GM12878 (cell line): Measurements from ENCODE around the gene TESK2. TPM values are rescaled to one million over a fixed set of nuclear protein-coding genes. Genes with fewer than 3 reads are reported as not detected.

Experiments
- ATAC-seq: fragments of 200-7000 bp; cut with Tn5 transposase; 3 replicates; pipeline ENCODE4 v1.9.1; 2020; ENCODE audit warnings: mild to moderate bottlenecking, moderate library complexity
- BruUV-seq: library from RNA; stranded (reverse); fragments of 400-500 nt; replicated peaks from 2 replicates; lab custom pipeline; 2021; lab: Mats Ljungman, UMichigan
- CTCF ChIA-PET: fragments of 300-600 bp; sonication (Branson Sonifier 250); formaldehyde crosslinking; extraction: SDS; loops from one replicate; lab custom pipeline; 2021; ENCODE audit warnings: inconsistent platforms; lab: Yijun Ruan, JAX
- POLR2A ChIA-PET: fragments of 350-600 bp; formaldehyde crosslinking; extraction: SDS; loops from one replicate; lab custom pipeline; 2021; ENCODE audit warnings: inconsistent platforms; lab: Charles Lee
- RAD21 ChIA-PET: fragments of 300-600 bp; sonication (Branson Sonifier 250); formaldehyde crosslinking; loops from one replicate; lab custom pipeline; 2023; ENCODE audit warnings: antibody characterized with exemption; ENCODE audit not compliant: unreplicated experiment; lab: Charles Lee
- SMC1A ChIA-PET: fragments of 300-600 bp; sonication (Branson Sonifier 250); formaldehyde crosslinking; loops from one replicate; lab custom pipeline; 2023; ENCODE audit not compliant: unreplicated experiment, uncharacterized antibody; lab: Charles Lee
- DNase-seq: peaks from one replicate; pipeline ENCODE4 v3.0.0-alpha.2; 2011; ENCODE audit warnings: low read depth, low spot score
- FAIRE-seq: peaks from 3 replicates; lab custom pipeline; 2011; peaks lifted over from hg19 to GRCh38; lab: Jason Lieb, UNC
- H2AFZ ChIP-seq: 2 replicates; pipeline ENCODE4 v1.6.0; 2011; ENCODE audit warnings: low read depth, low read length, control low read depth; ENCODE audit not compliant: control insufficient read depth
- H3K27ac ChIP-seq: 2 replicates; pipeline ENCODE4 v1.5.1; 2011; ENCODE audit warnings: control low read depth; ENCODE audit not compliant: control insufficient read depth, insufficient read depth
- H3K27me3 ChIP-seq, 2 experiments: replicated peaks in 1 of 2; 2 replicates each; pipeline versions ENCODE4 v1.6.0 to v1.6.1; 2011; ENCODE audit warnings: low read length in 1 of 2; ENCODE audit not compliant: control insufficient read depth in 2 of 2, insufficient read depth in 2 of 2
- H3K36me3 ChIP-seq, 2 experiments: 2 replicates each; pipeline ENCODE4 v1.5.1; 2011; ENCODE audit warnings: low read length in 1 of 2; ENCODE audit not compliant: control insufficient read depth in 2 of 2, insufficient read depth in 2 of 2
- H3K4me1 ChIP-seq: 2 replicates; pipeline ENCODE4 v1.6.1; 2011; ENCODE audit warnings: mild to moderate bottlenecking, low read length, moderate library complexity, mixed read lengths; ENCODE audit not compliant: control insufficient read depth, insufficient read depth
- H3K4me2 ChIP-seq: 2 replicates; pipeline ENCODE4 v1.6.0; 2011; ENCODE audit warnings: control low read depth; ENCODE audit not compliant: control insufficient read depth, insufficient read depth
- H3K4me3 ChIP-seq: fragments of 200-600 bp; sonication (generic); 2 replicates; pipeline ENCODE4 v1.5.1; 2016
- H3K79me2 ChIP-seq: 2 replicates; pipeline ENCODE4 v1.6.0; 2011; ENCODE audit warnings: low read length; ENCODE audit not compliant: control insufficient read depth, insufficient read depth
- H3K9ac ChIP-seq: 2 replicates; pipeline ENCODE4 v1.8.0; 2011; ENCODE audit warnings: low read length, control low read depth, mixed read lengths; ENCODE audit not compliant: control insufficient read depth, insufficient read depth
- H3K9me3 ChIP-seq: replicated peaks from 3 replicates; pipeline ENCODE4 v1.5.1; 2011; ENCODE audit warnings: mild to moderate bottlenecking, low read length; ENCODE audit not compliant: control insufficient read depth, insufficient read depth
- H4K20me1 ChIP-seq: 2 replicates; pipeline ENCODE4 v1.6.0; 2011; ENCODE audit not compliant: control insufficient read depth, insufficient read depth
- CHD1 ChIP-seq: IDR thresholded peaks from 2 replicates; pipeline ENCODE4 v1.6.1; 2012; ENCODE audit warnings: low read depth, low read length, improper control_type of control experiment
- FOXK2 ChIP-seq: fragments of 450-650 bp; IDR thresholded peaks from 2 replicates; pipeline ENCODE4 v1.6.1; 2017; ENCODE audit warnings: mild to moderate bottlenecking, moderate library complexity
- WGBS: methylation state at CpG from one replicate; pipeline ENCODE4 v1.1.6; 2016; ENCODE audit warnings: low lambda C conversion rate; ENCODE audit not compliant: insufficient replicate concordance, insufficient coverage; ENCODE audit errors: missing lambda C conversion rate; 5-methylcytosine and 5-hydroxymethylcytosine counted together
- in situ Hi-C: fragments of 300-500 bp; cut with MboI; formaldehyde crosslinking; loops from 9 replicates; pipeline ENCODE4 v1.14.3; 2018; ENCODE audit warnings: mixed read lengths
- intact Hi-C: fragments of 100-400 bp; cut with micrococcal nuclease; formaldehyde crosslinking; loops from one replicate; pipeline ENCODE4 v1.14.2; 2022; ENCODE audit not compliant: unreplicated experiment
- polyA plus RNA-seq, 11 experiments: library from polyadenylated mRNA; depleted of rRNA in 4 of 11; unstranded in 6 of 11; stranded (reverse) in 5 of 11; fragments of >200 nt; fragmentation: Nextera tagmentation in 4 of 11; fragmentation: Illumina TruSeq in 1 of 11; extraction: Ambion mirVana in 4 of 11; extraction: Trizol in 1 of 11; gene quantifications; 1 replicate in 1 of 11; 2 replicates in 10 of 11; pipeline versions ENCODE4 v1.2.1 to v1.2.3, GENCODE V29; 2011 to 2016; ENCODE audit warnings: inconsistent platforms in 2 of 11, missing spikeins in 2 of 11, low read depth in 1 of 11
- total RNA-seq, 4 experiments: library from RNA; depleted of rRNA in 3 of 4; stranded (reverse); fragments of >200 nt in 3 of 4; fragmentation: Illumina TruSeq in 1 of 4; extraction: Trizol in 1 of 4; gene quantifications; 2 replicates each; pipeline versions ENCODE4 v1.2.1 to v1.2.3, GENCODE V29; 2013 to 2021
- TF ChIP-seq, protein P1 (sequence below): fragments of 450-650 bp; IDR thresholded peaks from 2 replicates; pipeline ENCODE4 v1.6.1; 2018; ENCODE audit warnings: mild to moderate bottlenecking, low read depth, moderate library complexity; ENCODE audit not compliant: partially characterized antibody
- TF ChIP-seq, protein P2 (sequence below): fragments of 450-650 bp; IDR thresholded peaks from 2 replicates; pipeline ENCODE4 v1.6.1; 2016; ENCODE audit warnings: mild to moderate bottlenecking, moderate library complexity, borderline replicate concordance
- TF ChIP-seq, protein P3 (sequence below): fragments of 450-650 bp; conservative IDR thresholded peaks from 2 replicates; pipeline ENCODE4 v1.6.1; 2017; ENCODE audit warnings: mild to moderate bottlenecking, moderate library complexity
- TF ChIP-seq, protein P4 (sequence below): IDR thresholded peaks from 2 replicates; pipeline ENCODE4 v1.6.1; 2012; ENCODE audit warnings: low read depth, low read length, improper control_type of control experiment
- TF ChIP-seq, protein P5 (sequence below): IDR thresholded peaks from 2 replicates; pipeline ENCODE4 v1.6.1; 2011; ENCODE audit warnings: low read depth, mild to moderate bottlenecking, low read length, moderate library complexity, borderline replicate concordance; ENCODE audit errors: extremely low read depth

The TESK2 gene
- total and polyA plus RNA-seq, 10 of the 15 experiments (the other 5 are each of a cell fraction or from before 2014, with no cell fraction given), result 2.2 to 10.0 (median 5.7) TPM

DNA sequence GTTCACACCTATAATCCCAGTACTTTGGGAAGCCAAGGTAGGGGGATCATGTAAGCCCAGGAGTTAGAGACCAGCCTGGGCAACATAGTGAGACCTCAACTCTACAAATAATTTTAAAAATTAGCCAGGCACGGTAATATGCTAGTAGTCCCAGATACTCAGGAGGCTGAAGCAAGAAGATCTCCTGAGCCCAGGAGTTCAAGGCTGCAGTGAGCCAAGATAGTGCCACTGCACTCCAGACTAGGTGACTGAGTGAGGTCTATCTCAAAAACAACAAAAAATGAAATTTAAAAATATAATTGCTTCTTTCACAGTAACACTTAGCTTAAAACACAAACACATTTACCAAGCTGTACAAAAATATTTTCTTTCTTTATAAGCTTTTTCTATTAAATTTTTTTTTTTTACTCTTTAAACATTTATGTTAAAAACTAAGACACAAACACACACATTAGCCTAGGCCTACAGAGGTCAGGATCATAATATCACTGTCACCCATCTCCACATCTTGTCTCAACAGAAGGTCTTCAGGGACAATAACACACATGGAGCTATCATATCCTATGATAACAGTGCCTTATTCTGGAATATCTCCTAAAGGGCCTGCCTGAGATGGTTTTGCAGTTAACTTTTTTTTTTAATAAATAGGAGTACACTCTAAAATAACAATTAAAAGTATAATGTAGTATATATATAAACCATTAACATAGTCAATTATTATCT, 43.9 kb downstream of the TESK2 start:
- no peak overlapping the region for H3K9ac ChIP-seq
- no peak overlapping the region for H3K4me3 ChIP-seq
- CTCF ChIA-PET, result interaction anchor here (0.6 to 1.1 kb wide), 4 partner anchors 10 to 317 kb away, joined by 3 to 4 read pairs (median 3); no protein-coding TSS in a partner anchor
- SMC1A ChIA-PET, result interaction anchor here (0.9 to 1.9 kb wide), 6 partner anchors 9 to 82 kb away, joined by 3 to 7 read pairs (median 4); no protein-coding TSS in a partner anchor
- intact Hi-C loops, result no loop called here
- ATAC-seq (no peak), FAIRE-seq (no peak), DNase-seq (no peak)
- BruUV-seq, result no TSS peak
- in situ Hi-C loops, result no loop called here
- no peak overlapping the region for H3K27ac ChIP-seq
- no peaks in the 10 kb centered on the region for H3K9me3 ChIP-seq
- H3K36me3 ChIP-seq, result no peaks in the 10 kb centered on the region
- H2AFZ ChIP-seq, result no peak overlapping the region
- H3K27me3 ChIP-seq, result no peaks in the 10 kb centered on the region
- WGBS, result 44% methylated on average over 1 of the region's 1 CpG
- no peaks in the 10 kb centered on the region for H4K20me1 ChIP-seq
- RAD21 ChIA-PET, result interaction anchor here (1.0 kb wide), 1 partner anchor 54 kb away, joined by 3 read pairs; no protein-coding TSS in a partner anchor
- H3K79me2 ChIP-seq, result no peaks in the 10 kb centered on the region
- POLR2A ChIA-PET, result interaction anchor here (0.6 to 1.1 kb wide), 3 partner anchors 14 to 30 kb away, joined by 3 to 4 read pairs (median 3); no protein-coding TSS in a partner anchor
- H3K4me1 ChIP-seq, result no peaks in the 10 kb centered on the region
- H3K4me2 ChIP-seq, result no peak overlapping the region
- TF ChIP-seq, protein P1, sequence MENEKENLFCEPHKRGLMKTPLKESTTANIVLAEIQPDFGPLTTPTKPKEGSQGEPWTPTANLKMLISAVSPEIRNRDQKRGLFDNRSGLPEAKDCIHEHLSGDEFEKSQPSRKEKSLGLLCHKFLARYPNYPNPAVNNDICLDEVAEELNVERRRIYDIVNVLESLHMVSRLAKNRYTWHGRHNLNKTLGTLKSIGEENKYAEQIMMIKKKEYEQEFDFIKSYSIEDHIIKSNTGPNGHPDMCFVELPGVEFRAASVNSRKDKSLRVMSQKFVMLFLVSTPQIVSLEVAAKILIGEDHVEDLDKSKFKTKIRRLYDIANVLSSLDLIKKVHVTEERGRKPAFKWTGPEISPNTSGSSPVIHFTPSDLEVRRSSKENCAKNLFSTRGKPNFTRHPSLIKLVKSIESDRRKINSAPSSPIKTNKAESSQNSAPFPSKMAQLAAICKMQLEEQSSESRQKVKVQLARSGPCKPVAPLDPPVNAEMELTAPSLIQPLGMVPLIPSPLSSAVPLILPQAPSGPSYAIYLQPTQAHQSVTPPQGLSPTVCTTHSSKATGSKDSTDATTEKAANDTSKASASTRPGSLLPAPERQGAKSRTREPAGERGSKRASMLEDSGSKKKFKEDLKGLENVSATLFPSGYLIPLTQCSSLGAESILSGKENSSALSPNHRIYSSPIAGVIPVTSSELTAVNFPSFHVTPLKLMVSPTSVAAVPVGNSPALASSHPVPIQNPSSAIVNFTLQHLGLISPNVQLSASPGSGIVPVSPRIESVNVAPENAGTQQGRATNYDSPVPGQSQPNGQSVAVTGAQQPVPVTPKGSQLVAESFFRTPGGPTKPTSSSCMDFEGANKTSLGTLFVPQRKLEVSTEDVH, result no peak
- TF ChIP-seq, protein P2, sequence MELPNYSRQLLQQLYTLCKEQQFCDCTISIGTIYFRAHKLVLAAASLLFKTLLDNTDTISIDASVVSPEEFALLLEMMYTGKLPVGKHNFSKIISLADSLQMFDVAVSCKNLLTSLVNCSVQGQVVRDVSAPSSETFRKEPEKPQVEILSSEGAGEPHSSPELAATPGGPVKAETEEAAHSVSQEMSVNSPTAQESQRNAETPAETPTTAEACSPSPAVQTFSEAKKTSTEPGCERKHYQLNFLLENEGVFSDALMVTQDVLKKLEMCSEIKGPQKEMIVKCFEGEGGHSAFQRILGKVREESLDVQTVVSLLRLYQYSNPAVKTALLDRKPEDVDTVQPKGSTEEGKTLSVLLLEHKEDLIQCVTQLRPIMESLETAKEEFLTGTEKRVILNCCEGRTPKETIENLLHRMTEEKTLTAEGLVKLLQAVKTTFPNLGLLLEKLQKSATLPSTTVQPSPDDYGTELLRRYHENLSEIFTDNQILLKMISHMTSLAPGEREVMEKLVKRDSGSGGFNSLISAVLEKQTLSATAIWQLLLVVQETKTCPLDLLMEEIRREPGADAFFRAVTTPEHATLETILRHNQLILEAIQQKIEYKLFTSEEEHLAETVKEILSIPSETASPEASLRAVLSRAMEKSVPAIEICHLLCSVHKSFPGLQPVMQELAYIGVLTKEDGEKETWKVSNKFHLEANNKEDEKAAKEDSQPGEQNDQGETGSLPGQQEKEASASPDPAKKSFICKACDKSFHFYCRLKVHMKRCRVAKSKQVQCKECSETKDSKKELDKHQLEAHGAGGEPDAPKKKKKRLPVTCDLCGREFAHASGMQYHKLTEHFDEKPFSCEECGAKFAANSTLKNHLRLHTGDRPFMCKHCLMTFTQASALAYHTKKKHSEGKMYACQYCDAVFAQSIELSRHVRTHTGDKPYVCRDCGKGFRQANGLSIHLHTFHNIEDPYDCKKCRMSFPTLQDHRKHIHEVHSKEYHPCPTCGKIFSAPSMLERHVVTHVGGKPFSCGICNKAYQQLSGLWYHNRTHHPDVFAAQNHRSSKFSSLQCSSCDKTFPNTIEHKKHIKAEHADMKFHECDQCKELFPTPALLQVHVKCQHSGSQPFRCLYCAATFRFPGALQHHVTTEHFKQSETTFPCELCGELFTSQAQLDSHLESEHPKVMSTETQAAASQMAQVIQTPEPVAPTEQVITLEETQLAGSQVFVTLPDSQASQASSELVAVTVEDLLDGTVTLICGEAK, result no peak
- TF ChIP-seq, protein P3, sequence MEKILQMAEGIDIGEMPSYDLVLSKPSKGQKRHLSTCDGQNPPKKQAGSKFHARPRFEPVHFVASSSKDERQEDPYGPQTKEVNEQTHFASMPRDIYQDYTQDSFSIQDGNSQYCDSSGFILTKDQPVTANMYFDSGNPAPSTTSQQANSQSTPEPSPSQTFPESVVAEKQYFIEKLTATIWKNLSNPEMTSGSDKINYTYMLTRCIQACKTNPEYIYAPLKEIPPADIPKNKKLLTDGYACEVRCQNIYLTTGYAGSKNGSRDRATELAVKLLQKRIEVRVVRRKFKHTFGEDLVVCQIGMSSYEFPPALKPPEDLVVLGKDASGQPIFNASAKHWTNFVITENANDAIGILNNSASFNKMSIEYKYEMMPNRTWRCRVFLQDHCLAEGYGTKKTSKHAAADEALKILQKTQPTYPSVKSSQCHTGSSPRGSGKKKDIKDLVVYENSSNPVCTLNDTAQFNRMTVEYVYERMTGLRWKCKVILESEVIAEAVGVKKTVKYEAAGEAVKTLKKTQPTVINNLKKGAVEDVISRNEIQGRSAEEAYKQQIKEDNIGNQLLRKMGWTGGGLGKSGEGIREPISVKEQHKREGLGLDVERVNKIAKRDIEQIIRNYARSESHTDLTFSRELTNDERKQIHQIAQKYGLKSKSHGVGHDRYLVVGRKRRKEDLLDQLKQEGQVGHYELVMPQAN, result no peak
- no peak for TF ChIP-seq CHD1
- TF ChIP-seq, protein P4, sequence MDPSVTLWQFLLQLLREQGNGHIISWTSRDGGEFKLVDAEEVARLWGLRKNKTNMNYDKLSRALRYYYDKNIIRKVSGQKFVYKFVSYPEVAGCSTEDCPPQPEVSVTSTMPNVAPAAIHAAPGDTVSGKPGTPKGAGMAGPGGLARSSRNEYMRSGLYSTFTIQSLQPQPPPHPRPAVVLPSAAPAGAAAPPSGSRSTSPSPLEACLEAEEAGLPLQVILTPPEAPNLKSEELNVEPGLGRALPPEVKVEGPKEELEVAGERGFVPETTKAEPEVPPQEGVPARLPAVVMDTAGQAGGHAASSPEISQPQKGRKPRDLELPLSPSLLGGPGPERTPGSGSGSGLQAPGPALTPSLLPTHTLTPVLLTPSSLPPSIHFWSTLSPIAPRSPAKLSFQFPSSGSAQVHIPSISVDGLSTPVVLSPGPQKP, result no peak
- no peak for TF ChIP-seq FOXK2
- TF ChIP-seq, protein P5, sequence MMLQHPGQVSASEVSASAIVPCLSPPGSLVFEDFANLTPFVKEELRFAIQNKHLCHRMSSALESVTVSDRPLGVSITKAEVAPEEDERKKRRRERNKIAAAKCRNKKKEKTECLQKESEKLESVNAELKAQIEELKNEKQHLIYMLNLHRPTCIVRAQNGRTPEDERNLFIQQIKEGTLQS, result no peak
